Measurements from ENCODE around the gene RXRA.
A peak's percentile ranks its signal among the peaks of the same experiment; 100 is the strongest.

RXRA gene

GRCh38 chr9:134433101-134433500, 106.8 kb downstream of the RXRA start:
- DNase-seq (ENCODE audit: low spot score): peak; percentile 79

GRCh38 chr9:134433909-134434882, 107.9 kb downstream of the RXRA start:
- no peak for DNase-seq (ENCODE audit: low spot score)

- DNase-seq (ENCODE audit: low spot score): peak; percentile 95
These were observed 108.7 kb downstream of the RXRA start for GRCh38 chr9:134434894-134435506.

- DNase-seq (ENCODE audit: low spot score): no peak
These were observed 109.5 kb downstream of the RXRA start for GRCh38 chr9:134435550-134436378.

- no peak for DNase-seq (ENCODE audit: low spot score)
These were observed 110.1 kb downstream of the RXRA start for GRCh38 chr9:134436379-134436762.

- DNase-seq (ENCODE audit: low spot score): no peak
These were observed 110.7 kb downstream of the RXRA start for GRCh38 chr9:134436911-134437310.

GRCh38 chr9:134437403-134438194, 111.3 kb downstream of the RXRA start:
- no peak for DNase-seq (ENCODE audit: low spot score)

- no peak for DNase-seq (ENCODE audit: low spot score)
These were observed 112.0 kb downstream of the RXRA start for GRCh38 chr9:134438195-134438788.

GRCh38 chr9:134439368-134439784, 113.1 kb downstream of the RXRA start:
- no peak for DNase-seq (ENCODE audit: low spot score)

- no peak for DNase-seq (ENCODE audit: low spot score)
These were observed 114.5 kb downstream of the RXRA start for GRCh38 chr9:134440636-134441226.

- no peak for DNase-seq (ENCODE audit: low spot score)
These were observed 115.2 kb downstream of the RXRA start for GRCh38 chr9:134441227-134442084.

- DNase-seq (ENCODE audit: low spot score): no peak
These were observed 115.8 kb downstream of the RXRA start for GRCh38 chr9:134442085-134442474.

- peak; percentile 47 for DNase-seq (ENCODE audit: low spot score)
These were observed 116.4 kb downstream of the RXRA start for GRCh38 chr9:134442486-134443173.

- DNase-seq (ENCODE audit: low spot score): peak; percentile 95
These were observed 117.2 kb downstream of the RXRA start for GRCh38 chr9:134443174-134444037.

- no peak for DNase-seq (ENCODE audit: low spot score)
These were observed 117.7 kb downstream of the RXRA start for GRCh38 chr9:134444038-134444315.

- no peak for DNase-seq (ENCODE audit: low spot score)
These were observed 118.7 kb downstream of the RXRA start for GRCh38 chr9:134445000-134445399.

- peak; percentile 98 for DNase-seq (ENCODE audit: low spot score)
These were observed 123.1 kb downstream of the RXRA start for GRCh38 chr9:134449180-134449916.
